Measurements from ENCODE around the gene CD86.

The CD86 gene

DNA sequence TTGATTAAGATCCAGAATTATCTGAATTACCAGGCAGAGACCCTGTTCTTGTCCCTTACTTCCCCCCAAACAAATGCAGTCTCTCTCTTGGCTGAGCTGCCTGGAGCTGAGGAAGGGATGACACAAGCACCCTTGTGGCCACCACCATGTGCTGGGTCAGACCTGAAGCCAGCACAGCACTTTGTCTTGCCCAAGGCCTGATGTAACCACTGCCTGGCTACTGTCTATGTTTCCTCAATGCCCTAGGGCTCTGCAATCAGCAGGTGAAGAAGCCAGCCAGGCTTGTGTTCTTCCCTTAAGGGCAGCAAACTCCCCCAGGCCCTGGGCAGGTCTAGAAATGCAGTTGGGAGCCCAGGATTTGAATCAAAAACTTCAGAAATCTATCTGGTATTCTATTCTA lies 112.5 kb downstream of the CD86 start:
- DNase-seq = no peak

DNA sequence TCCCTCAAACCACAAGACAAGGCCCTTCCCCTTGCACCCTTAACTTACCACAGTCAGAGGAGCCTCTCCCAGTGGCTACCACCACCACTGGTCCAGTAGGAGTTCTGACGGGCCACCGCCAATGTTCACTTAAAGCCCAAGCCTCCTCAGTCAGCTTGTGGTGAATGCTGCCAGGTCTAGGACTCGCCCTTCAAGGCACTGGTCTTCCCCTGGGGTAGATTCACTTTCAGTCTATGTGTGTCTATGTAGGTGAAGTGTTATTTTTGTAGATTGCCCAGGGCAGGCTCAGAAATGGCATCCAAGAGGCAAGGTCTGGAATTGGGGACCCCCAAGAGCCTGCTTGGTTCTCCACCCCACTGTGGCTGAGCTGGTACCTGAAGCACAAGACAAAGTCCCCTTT lies 112.9 kb downstream of the CD86 start:
- no peak for DNase-seq

DNA sequence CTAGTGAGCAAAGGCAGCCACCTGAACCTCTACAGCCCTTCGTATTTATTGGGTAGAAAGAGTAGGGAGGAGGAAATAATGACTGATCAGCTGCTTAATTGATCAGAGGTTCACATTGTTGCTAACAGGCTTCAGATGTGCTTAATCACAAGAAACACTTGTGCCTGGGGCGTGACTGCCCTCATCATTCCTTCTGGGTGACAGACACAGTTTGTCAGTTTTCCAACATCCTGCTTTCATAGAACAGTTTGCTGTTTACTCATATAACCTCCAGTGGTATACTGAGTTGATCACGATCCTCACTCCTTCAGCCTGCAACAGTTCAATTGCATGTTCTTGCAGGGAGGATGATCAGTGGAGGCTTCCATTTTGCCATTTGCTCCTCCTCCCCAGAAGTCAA lies 114.7 kb downstream of the CD86 start:
- no peak for DNase-seq

All from CD4-positive, alpha-beta T cell treated with Interleukin-4 for 1 hour (primary cell).